NCI-H2107 treated with DMSO at 0.1 percent for 48 hours (cell line): ENCODE data around the gene HAL.

Experiments
- DNase-seq: peaks from one replicate; lab custom pipeline; 2025; ENCODE audit not compliant: unreplicated experiment; lab: John Stamatoyannopoulos, UW

The HAL gene

DNA sequence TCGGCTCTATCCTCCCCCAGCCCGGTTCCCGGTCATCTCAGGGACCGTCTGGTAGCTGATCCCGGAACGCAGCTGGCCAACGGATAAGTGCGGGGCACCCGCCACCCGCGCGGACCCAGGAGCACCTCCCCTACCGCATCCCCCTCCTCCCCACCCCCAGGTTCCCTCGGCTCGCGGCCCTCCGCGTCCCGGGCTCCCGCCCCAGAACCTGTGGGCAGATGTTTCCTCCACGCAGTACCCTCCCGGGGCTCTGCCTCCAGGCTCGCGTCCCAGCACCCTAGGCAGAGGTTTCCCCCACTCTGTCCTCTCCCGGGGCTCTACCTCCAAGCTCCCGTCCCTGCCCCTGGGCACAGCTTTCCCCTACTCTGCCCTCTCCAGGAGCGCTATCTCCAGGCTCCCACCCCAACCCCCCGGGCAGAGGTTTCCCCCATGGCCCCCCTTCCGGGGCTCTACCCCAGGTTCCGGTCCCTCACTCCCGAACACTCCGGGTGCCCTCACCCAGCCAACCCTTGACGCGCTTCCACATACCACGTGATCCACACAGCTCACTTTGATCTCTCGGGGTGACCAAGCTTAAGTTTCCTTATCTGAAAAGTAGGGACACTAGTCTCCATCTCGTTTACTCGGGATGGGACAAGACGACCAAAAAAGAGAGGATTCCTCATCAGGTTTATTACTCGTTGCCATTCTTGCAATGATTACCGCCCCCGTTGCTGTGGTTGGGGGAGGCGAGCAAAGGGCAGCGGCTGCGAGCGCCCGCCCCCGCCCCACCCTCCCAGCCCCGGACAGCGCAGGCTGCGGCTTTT, 53.4 kb downstream of the HAL start, which contains the start of gene CCDC38:
TSS of gene CCDC38 (minus strand) at position 91 of the 806 bp plus-strand sequence. CDS start 6,105 bp downstream, outside the sequence.
- DNase-seq, result peak; percentile 47

- no peak for DNase-seq
These were observed 54.0 kb downstream of the HAL start for GRCh38 chr12:95942101-95942523.

- DNase-seq, result no peak
These were observed 55.6 kb downstream of the HAL start for GRCh38 chr12:95940514-95940913.
